ENCODE data around the gene IRF9.

The IRF9 gene

DNA sequence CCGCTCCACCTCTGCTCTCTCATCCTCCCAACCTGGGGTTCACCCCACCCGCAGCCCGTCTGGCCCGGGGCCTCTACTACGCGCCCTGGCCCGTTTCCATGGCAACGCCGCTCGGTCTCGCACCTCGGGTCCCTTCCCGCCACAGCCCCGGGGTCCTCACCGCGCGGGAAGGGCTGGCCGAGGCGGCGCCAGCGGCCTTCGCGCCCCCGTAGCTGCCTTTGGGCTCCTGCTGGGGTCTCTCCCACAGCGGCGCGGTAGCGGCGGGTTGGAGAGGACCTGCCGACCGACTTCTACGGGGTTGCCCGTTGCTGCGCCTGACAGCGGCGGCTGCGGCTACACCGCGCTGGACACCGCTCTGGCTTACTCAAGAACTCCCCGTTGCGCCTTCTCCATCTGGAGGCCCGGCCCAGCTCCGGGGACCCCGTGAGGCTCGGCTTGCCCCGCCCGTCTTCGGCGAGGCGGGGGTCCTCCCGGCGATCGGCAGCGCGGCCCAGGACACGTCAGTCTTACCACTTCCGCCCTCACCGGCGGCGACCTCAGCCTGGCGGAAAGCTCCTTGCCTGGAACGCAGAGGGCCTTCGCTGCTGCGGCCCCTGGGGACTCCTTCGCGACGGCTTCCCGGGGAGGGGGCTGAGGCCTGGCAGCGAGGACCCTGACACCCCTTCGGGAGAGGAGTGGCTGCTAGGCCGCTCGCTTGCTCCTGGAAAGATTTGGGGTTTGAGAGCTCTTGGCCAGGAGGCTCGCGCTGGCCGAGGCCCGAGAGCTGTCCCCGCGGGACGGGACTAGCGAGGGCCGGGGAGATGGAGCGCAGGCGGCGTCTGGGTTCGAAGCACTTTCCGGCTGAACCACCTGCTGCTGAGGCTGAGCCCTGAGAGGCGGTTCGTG, 34.4 kb downstream of the IRF9 start, which contains the start of gene TM9SF1 (continued):
- TF ChIP-seq, protein P1, sequence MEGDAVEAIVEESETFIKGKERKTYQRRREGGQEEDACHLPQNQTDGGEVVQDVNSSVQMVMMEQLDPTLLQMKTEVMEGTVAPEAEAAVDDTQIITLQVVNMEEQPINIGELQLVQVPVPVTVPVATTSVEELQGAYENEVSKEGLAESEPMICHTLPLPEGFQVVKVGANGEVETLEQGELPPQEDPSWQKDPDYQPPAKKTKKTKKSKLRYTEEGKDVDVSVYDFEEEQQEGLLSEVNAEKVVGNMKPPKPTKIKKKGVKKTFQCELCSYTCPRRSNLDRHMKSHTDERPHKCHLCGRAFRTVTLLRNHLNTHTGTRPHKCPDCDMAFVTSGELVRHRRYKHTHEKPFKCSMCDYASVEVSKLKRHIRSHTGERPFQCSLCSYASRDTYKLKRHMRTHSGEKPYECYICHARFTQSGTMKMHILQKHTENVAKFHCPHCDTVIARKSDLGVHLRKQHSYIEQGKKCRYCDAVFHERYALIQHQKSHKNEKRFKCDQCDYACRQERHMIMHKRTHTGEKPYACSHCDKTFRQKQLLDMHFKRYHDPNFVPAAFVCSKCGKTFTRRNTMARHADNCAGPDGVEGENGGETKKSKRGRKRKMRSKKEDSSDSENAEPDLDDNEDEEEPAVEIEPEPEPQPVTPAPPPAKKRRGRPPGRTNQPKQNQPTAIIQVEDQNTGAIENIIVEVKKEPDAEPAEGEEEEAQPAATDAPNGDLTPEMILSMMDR (tag by site-specific recombination; IDR thresholded peaks at IDR 0.05) = 0 out of 2 replicates have a peak, but pooled peaks have one; percentile 29
- TF ChIP-seq ZNF266 (tag by site-specific recombination; IDR thresholded peaks at IDR 0.05; ENCODE audit: low read depth) (no peak), ZNF596 (tag by site-specific recombination; IDR thresholded peaks at IDR 0.05) (no peak), HOXC10 (CRISPR knock-in tag; IDR thresholded peaks at IDR 0.05) (no peak), SETDB1 (IDR thresholded peaks at IDR 0.05; ENCODE audit: insufficient read length, low read length) (peak; percentile 19), ZNF555 (tag by site-specific recombination; conservative IDR thresholded peaks at IDR 0.05) (no peak), SCRT1 (tag by site-specific recombination; IDR thresholded peaks at IDR 0.05; ENCODE audit: borderline replicate concordance) (peak; percentile 77), ZNF776 (tag by site-specific recombination; IDR thresholded peaks at IDR 0.05; ENCODE audit: borderline replicate concordance) (no peak), ZNF473 (tag by site-specific recombination; IDR thresholded peaks at IDR 0.05) (no peak), ZNF2 (tag by site-specific recombination; IDR thresholded peaks at IDR 0.05) (0 out of 2 replicates have a peak, but pooled peaks have one; percentile 63), ZNF19 (tag by site-specific recombination; IDR thresholded peaks at IDR 0.05; ENCODE audit: low read depth) (no peak), BCL11B (tag by site-specific recombination; IDR thresholded peaks at IDR 0.05; ENCODE audit: low read depth) (no peak), ZNF544 (tag by site-specific recombination; IDR thresholded peaks at IDR 0.05) (no peak), GLI2 (tag by site-specific recombination; IDR thresholded peaks at IDR 0.05; ENCODE audit: borderline replicate concordance, low read depth) (peak; percentile 6; the same call in 1 of the 2 replicates)
- TF ChIP-seq, protein P2, sequence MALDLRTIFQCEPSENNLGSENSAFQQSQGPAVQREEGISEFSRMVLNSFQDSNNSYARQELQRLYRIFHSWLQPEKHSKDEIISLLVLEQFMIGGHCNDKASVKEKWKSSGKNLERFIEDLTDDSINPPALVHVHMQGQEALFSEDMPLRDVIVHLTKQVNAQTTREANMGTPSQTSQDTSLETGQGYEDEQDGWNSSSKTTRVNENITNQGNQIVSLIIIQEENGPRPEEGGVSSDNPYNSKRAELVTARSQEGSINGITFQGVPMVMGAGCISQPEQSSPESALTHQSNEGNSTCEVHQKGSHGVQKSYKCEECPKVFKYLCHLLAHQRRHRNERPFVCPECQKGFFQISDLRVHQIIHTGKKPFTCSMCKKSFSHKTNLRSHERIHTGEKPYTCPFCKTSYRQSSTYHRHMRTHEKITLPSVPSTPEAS (tag by site-specific recombination; IDR thresholded peaks at IDR 0.05) = peak; percentile 49; the same call in 1 of the 2 replicates
- TF ChIP-seq, protein P3, sequence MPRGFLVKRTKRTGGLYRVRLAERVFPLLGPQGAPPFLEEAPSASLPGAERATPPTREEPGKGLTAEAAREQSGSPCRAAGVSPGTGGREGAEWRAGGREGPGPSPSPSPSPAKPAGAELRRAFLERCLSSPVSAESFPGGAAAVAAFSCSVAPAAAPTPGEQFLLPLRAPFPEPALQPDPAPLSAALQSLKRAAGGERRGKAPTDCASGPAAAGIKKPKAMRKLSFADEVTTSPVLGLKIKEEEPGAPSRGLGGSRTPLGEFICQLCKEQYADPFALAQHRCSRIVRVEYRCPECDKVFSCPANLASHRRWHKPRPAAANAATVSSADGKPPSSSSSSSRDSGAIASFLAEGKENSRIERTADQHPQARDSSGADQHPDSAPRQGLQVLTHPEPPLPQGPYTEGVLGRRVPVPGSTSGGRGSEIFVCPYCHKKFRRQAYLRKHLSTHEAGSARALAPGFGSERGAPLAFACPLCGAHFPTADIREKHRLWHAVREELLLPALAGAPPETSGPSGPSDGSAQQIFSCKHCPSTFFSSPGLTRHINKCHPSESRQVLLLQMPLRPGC (tag by site-specific recombination; IDR thresholded peaks at IDR 0.05) = peak; percentile 23; the same call in 1 of the 2 replicates
- TF ChIP-seq, protein P4, sequence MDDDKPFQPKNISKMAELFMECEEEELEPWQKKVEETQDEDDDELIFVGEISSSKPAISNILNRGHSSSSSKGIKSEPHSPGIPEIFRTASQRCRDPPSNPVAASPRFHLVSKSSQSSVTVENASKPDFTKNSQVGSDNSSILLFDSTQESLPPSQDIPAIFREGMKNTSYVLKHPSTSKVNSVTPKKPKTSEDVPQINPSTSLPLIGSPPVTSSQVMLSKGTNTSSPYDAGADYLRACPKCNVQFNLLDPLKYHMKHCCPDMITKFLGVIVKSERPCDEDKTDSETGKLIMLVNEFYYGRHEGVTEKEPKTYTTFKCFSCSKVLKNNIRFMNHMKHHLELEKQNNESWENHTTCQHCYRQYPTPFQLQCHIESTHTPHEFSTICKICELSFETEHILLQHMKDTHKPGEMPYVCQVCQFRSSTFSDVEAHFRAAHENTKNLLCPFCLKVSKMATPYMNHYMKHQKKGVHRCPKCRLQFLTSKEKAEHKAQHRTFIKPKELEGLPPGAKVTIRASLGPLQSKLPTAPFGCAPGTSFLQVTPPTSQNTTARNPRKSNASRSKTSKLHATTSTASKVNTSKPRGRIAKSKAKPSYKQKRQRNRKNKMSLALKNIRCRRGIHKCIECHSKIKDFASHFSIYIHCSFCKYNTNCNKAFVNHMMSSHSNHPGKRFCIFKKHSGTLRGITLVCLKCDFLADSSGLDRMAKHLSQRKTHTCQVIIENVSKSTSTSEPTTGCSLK (tag by site-specific recombination; IDR thresholded peaks at IDR 0.05) = no peak
- TF ChIP-seq, protein P5, sequence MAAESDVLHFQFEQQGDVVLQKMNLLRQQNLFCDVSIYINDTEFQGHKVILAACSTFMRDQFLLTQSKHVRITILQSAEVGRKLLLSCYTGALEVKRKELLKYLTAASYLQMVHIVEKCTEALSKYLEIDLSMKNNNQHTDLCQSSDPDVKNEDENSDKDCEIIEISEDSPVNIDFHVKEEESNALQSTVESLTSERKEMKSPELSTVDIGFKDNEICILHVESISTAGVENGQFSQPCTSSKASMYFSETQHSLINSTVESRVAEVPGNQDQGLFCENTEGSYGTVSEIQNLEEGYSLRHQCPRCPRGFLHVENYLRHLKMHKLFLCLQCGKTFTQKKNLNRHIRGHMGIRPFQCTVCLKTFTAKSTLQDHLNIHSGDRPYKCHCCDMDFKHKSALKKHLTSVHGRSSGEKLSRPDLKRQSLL (tag by site-specific recombination; IDR thresholded peaks at IDR 0.05) = peak; percentile 64; the same call in 1 of the 2 replicates
- TF ChIP-seq, protein P6, sequence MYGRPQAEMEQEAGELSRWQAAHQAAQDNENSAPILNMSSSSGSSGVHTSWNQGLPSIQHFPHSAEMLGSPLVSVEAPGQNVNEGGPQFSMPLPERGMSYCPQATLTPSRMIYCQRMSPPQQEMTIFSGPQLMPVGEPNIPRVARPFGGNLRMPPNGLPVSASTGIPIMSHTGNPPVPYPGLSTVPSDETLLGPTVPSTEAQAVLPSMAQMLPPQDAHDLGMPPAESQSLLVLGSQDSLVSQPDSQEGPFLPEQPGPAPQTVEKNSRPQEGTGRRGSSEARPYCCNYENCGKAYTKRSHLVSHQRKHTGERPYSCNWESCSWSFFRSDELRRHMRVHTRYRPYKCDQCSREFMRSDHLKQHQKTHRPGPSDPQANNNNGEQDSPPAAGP (tag by site-specific recombination; IDR thresholded peaks at IDR 0.05) = 0 out of 2 replicates have a peak, but pooled peaks have one; percentile 77
- TF ChIP-seq, protein P7, sequence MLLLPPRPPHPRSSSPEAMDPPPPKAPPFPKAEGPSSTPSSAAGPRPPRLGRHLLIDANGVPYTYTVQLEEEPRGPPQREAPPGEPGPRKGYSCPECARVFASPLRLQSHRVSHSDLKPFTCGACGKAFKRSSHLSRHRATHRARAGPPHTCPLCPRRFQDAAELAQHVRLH (tag by site-specific recombination; IDR thresholded peaks at IDR 0.05) = peak; percentile 82
- TF ChIP-seq, protein P8, sequence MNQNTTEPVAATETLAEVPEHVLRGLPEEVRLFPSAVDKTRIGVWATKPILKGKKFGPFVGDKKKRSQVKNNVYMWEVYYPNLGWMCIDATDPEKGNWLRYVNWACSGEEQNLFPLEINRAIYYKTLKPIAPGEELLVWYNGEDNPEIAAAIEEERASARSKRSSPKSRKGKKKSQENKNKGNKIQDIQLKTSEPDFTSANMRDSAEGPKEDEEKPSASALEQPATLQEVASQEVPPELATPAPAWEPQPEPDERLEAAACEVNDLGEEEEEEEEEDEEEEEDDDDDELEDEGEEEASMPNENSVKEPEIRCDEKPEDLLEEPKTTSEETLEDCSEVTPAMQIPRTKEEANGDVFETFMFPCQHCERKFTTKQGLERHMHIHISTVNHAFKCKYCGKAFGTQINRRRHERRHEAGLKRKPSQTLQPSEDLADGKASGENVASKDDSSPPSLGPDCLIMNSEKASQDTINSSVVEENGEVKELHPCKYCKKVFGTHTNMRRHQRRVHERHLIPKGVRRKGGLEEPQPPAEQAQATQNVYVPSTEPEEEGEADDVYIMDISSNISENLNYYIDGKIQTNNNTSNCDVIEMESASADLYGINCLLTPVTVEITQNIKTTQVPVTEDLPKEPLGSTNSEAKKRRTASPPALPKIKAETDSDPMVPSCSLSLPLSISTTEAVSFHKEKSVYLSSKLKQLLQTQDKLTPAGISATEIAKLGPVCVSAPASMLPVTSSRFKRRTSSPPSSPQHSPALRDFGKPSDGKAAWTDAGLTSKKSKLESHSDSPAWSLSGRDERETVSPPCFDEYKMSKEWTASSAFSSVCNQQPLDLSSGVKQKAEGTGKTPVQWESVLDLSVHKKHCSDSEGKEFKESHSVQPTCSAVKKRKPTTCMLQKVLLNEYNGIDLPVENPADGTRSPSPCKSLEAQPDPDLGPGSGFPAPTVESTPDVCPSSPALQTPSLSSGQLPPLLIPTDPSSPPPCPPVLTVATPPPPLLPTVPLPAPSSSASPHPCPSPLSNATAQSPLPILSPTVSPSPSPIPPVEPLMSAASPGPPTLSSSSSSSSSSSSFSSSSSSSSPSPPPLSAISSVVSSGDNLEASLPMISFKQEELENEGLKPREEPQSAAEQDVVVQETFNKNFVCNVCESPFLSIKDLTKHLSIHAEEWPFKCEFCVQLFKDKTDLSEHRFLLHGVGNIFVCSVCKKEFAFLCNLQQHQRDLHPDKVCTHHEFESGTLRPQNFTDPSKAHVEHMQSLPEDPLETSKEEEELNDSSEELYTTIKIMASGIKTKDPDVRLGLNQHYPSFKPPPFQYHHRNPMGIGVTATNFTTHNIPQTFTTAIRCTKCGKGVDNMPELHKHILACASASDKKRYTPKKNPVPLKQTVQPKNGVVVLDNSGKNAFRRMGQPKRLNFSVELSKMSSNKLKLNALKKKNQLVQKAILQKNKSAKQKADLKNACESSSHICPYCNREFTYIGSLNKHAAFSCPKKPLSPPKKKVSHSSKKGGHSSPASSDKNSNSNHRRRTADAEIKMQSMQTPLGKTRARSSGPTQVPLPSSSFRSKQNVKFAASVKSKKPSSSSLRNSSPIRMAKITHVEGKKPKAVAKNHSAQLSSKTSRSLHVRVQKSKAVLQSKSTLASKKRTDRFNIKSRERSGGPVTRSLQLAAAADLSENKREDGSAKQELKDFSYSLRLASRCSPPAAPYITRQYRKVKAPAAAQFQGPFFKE (tag by site-specific recombination; IDR thresholded peaks at IDR 0.05; ENCODE audit: borderline replicate concordance) = 0 out of 2 replicates have a peak, but pooled peaks have one; percentile 65
